Endothelial cell of umbilical vein (primary cell): ENCODE results near the gene TFAP2E.
A peak's percentile ranks its signal among the peaks of the same experiment; 100 is the strongest.

Source experiments
- EZH2 ChIP-seq: IDR thresholded peaks from 2 replicates; pipeline ENCODE4 v1.6.1; 2012; ENCODE audit warnings: borderline replicate concordance, low read depth, mild to moderate bottlenecking, moderate library complexity, low read length, inconsistent platforms; ENCODE audit not compliant: severe bottlenecking
- FOS ChIP-seq: IDR thresholded peaks from 2 replicates; pipeline ENCODE4 v1.6.1; 2011; ENCODE audit warnings: mild to moderate bottlenecking, low read length, moderate library complexity, borderline replicate concordance; ENCODE audit not compliant: insufficient read depth
- GATA2 ChIP-seq: IDR thresholded peaks from 2 replicates; pipeline ENCODE4 v1.7.0; 2011; ENCODE audit warnings: low read depth, mild to moderate bottlenecking, moderate library complexity, mixed read lengths, low read length; ENCODE audit not compliant: insufficient read length, insufficient read depth
- JUN ChIP-seq: IDR thresholded peaks from 2 replicates; pipeline ENCODE4 v1.6.1; 2011; ENCODE audit warnings: borderline replicate concordance, low read depth; ENCODE audit not compliant: insufficient read length, insufficient read depth
- MYC ChIP-seq: IDR thresholded peaks from one replicate; pipeline ENCODE4 v1.6.1; 2011; ENCODE audit warnings: mild to moderate bottlenecking, low read depth, low read length
- POLR2A ChIP-seq: IDR thresholded peaks from 2 replicates; pipeline ENCODE4 v1.6.1; 2012; ENCODE audit warnings: low read depth, mild to moderate bottlenecking, control low read depth, low read length
- POLR2AphosphoS5 ChIP-seq: IDR thresholded peaks from 2 replicates; pipeline ENCODE4 v1.6.1; 2012; ENCODE audit warnings: low read depth, mild to moderate bottlenecking, control low read depth, low read length, moderate library complexity; ENCODE audit not compliant: insufficient read depth
- TF ChIP-seq, protein P1 (sequence below), 2 donors: IDR thresholded peaks; 1 replicate in 1 of 2; 2 replicates in 1 of 2; pipeline ENCODE4 v1.5.1; 2011; ENCODE audit warnings: low read length in 2 of 2, mild to moderate bottlenecking in 2 of 2, moderate library complexity in 2 of 2, control low read depth in 1 of 2, inconsistent platforms in 1 of 2, low read depth in 1 of 2; ENCODE audit not compliant: insufficient read depth in 1 of 2; ENCODE audit errors: extremely low read depth in 1 of 2
- TF ChIP-seq, protein P2 (sequence below): IDR thresholded peaks from 2 replicates; pipeline ENCODE4 v1.6.1; 2011; ENCODE audit not compliant: insufficient read depth, insufficient read length

DNA sequence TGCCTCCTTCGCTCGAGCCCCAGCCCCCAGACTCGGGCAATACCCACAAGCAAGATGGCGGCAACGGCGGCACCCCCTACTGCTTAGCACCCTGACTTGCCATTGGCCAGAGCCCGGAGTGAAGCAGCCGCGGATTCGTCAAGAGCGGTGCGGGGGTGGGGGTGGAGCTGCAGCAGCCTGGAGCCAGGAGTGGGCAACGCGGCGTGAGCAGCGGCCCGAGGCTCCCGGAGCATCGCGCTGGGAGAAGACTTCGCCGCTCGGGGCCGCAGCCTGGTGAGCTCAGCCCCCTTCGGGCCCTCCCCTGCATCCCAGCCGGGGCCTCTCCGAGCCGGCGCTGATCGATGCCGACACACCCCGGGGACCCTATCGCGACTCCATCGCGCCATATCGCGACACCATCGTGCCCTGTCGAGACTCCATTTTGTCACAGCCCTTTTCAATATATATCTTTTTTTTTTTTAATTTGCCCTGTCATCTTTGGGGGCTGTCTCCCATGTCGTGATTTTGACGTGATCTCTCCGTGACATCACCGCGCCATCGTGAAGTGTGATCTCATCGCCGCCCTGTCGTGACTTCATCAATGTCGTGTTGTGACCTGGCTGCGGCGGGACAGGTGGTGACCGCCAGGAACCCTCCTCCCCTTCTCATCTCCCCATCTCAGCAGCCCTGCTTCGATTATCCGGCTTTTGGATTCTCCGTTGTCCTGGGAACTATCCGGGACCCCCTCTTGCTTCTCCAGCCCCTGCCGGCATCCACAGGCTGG, 15.3 kb upstream of the TFAP2E start, which contains the start of gene NCDN:
- TF ChIP-seq, protein P1, sequence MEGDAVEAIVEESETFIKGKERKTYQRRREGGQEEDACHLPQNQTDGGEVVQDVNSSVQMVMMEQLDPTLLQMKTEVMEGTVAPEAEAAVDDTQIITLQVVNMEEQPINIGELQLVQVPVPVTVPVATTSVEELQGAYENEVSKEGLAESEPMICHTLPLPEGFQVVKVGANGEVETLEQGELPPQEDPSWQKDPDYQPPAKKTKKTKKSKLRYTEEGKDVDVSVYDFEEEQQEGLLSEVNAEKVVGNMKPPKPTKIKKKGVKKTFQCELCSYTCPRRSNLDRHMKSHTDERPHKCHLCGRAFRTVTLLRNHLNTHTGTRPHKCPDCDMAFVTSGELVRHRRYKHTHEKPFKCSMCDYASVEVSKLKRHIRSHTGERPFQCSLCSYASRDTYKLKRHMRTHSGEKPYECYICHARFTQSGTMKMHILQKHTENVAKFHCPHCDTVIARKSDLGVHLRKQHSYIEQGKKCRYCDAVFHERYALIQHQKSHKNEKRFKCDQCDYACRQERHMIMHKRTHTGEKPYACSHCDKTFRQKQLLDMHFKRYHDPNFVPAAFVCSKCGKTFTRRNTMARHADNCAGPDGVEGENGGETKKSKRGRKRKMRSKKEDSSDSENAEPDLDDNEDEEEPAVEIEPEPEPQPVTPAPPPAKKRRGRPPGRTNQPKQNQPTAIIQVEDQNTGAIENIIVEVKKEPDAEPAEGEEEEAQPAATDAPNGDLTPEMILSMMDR (IDR thresholded peaks at IDR 0.05; ENCODE audit: extremely low read depth in 1 of 2, insufficient read depth in 1 of 2, low read depth in 1 of 2, low read length in 2 of 2) = no peak
- TF ChIP-seq JUN = no peak
- TF ChIP-seq, protein P2, sequence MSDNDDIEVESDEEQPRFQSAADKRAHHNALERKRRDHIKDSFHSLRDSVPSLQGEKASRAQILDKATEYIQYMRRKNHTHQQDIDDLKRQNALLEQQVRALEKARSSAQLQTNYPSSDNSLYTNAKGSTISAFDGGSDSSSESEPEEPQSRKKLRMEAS = no peak
- TF ChIP-seq POLR2A = peak; percentile 89
- no peak for TF ChIP-seq GATA2
- no peak for TF ChIP-seq EZH2
- peak; percentile 37 for TF ChIP-seq MYC
- peak; percentile 86 for TF ChIP-seq POLR2AphosphoS5
- TF ChIP-seq FOS = no peak
